Smooth muscle cell of the brain vasculature (primary cell): ENCODE measurements around the gene TEAD4.

Experiments
- DNase-seq: peaks from one replicate; pipeline ENCODE4 v3.0.0-alpha.2; 2012; ENCODE audit warnings: low read depth, low spot score

Gene TEAD4

GRCh38 chr12:3032161-3032560 is 73.0 kb downstream of the TEAD4 start:
- DNase-seq: no peak

- no peak for DNase-seq
Measured at GRCh38 chr12:3032770-3033538, 73.8 kb downstream of the TEAD4 start.

GRCh38 chr12:3033539-3033867 is 74.3 kb downstream of the TEAD4 start:
- no peak for DNase-seq

GRCh38 chr12:3034067-3034750 is 75.0 kb downstream of the TEAD4 start:
- DNase-seq: no peak

- DNase-seq: no peak
Measured at GRCh38 chr12:3035171-3035570, 76.0 kb downstream of the TEAD4 start.

GRCh38 chr12:3035815-3036702 is 76.9 kb downstream of the TEAD4 start:
- no peak for DNase-seq

GRCh38 chr12:3036901-3037600 is 77.9 kb downstream of the TEAD4 start:
- DNase-seq: no peak

GRCh38 chr12:3038166-3038565 is 79.0 kb downstream of the TEAD4 start:
- no peak for DNase-seq

GRCh38 chr12:3038926-3039510 is 79.8 kb downstream of the TEAD4 start:
- DNase-seq: no peak

GRCh38 chr12:3040026-3040656 is 80.9 kb downstream of the TEAD4 start:
- no peak for DNase-seq

GRCh38 chr12:3040663-3041544 is 81.7 kb downstream of the TEAD4 start:
- no peak for DNase-seq

- DNase-seq: peak; percentile 59
Measured at GRCh38 chr12:3041558-3042164, 82.5 kb downstream of the TEAD4 start.

GRCh38 chr12:3042394-3042793 is 83.2 kb downstream of the TEAD4 start:
- no peak for DNase-seq

- DNase-seq: no peak
Measured at GRCh38 chr12:3042826-3043225, 83.6 kb downstream of the TEAD4 start.

- no peak for DNase-seq
Measured at GRCh38 chr12:3043406-3043805, 84.2 kb downstream of the TEAD4 start.

- DNase-seq: no peak
Measured at GRCh38 chr12:3044141-3044630, 85.0 kb downstream of the TEAD4 start.

- no peak for DNase-seq
Measured at GRCh38 chr12:3045494-3045893, 86.3 kb downstream of the TEAD4 start.

- no peak for DNase-seq
Measured at GRCh38 chr12:3045989-3046388, 86.8 kb downstream of the TEAD4 start.
